ENCODE data around the gene LSAMP.

- TF ChIP-seq, protein P1, sequence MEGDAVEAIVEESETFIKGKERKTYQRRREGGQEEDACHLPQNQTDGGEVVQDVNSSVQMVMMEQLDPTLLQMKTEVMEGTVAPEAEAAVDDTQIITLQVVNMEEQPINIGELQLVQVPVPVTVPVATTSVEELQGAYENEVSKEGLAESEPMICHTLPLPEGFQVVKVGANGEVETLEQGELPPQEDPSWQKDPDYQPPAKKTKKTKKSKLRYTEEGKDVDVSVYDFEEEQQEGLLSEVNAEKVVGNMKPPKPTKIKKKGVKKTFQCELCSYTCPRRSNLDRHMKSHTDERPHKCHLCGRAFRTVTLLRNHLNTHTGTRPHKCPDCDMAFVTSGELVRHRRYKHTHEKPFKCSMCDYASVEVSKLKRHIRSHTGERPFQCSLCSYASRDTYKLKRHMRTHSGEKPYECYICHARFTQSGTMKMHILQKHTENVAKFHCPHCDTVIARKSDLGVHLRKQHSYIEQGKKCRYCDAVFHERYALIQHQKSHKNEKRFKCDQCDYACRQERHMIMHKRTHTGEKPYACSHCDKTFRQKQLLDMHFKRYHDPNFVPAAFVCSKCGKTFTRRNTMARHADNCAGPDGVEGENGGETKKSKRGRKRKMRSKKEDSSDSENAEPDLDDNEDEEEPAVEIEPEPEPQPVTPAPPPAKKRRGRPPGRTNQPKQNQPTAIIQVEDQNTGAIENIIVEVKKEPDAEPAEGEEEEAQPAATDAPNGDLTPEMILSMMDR (conservative IDR thresholded peaks at IDR 0.05; ENCODE audit: low read depth, low read length): no peak
- no peak for TF ChIP-seq EZH2 (IDR thresholded peaks at IDR 0.05; ENCODE audit: borderline replicate concordance, low read depth, low read length, poor library complexity, severe bottlenecking)
Measured at GRCh38 chr3:115839246-115839645, 606.0 kb downstream of the LSAMP start.

All from A673 (cell line).